GM19025 (cell line): Measurements from ENCODE around the gene NEUROD1.
"Not testable (repeated sequence)": the region's sequence is repeated elsewhere in the genome, so short reads cannot be mapped to it uniquely, and the experiment has no call there.

Experiments used
- ATAC-seq: cut with Tn5 transposase; IDR thresholded peaks from one replicate; pipeline ENCODE4 v1.9.1; 2021; ENCODE audit warnings: mild to moderate bottlenecking, low read depth, moderate library complexity; ENCODE audit not compliant: unreplicated experiment

NEUROD1 gene

GRCh38 chr2:181680055-181680936 is at the start of gene NEUROD1:
Gene NEUROD1 (minus strand): TSS chr2:181680517. CDS start chr2:181678860, 1,657 bp downstream.
- ATAC-seq, result peak; percentile 57

GRCh38 chr2:181725476-181725875 is 45.2 kb upstream of the NEUROD1 start:
- ATAC-seq, result no peak

- ATAC-seq, result no peak
Observed at GRCh38 chr2:181724662-181725061, 44.3 kb upstream of the NEUROD1 start.

GRCh38 chr2:181723731-181724130 is 43.4 kb upstream of the NEUROD1 start:
- ATAC-seq, result no peak

- no peak for ATAC-seq
Observed at GRCh38 chr2:181715033-181715630, 34.8 kb upstream of the NEUROD1 start.

GRCh38 chr2:181711051-181711450 is 30.7 kb upstream of the NEUROD1 start:
- not testable (repeated sequence) for ATAC-seq

GRCh38 chr2:181702519-181702918 is 22.2 kb upstream of the NEUROD1 start:
- not testable (repeated sequence) for ATAC-seq

GRCh38 chr2:181698223-181698622 is 17.9 kb upstream of the NEUROD1 start:
- no peak for ATAC-seq

- no peak for ATAC-seq
Observed at GRCh38 chr2:181697571-181697970, 17.3 kb upstream of the NEUROD1 start.

- no peak for ATAC-seq
Observed at GRCh38 chr2:181697126-181697525, 16.8 kb upstream of the NEUROD1 start.

- ATAC-seq, result no peak
Observed at GRCh38 chr2:181694271-181694670, 14.0 kb upstream of the NEUROD1 start.

GRCh38 chr2:181690860-181691259 is 10.5 kb upstream of the NEUROD1 start:
- no peak for ATAC-seq

- no peak for ATAC-seq
Observed at GRCh38 chr2:181686576-181687185, 6.4 kb upstream of the NEUROD1 start.

- ATAC-seq, result no peak
Observed at GRCh38 chr2:181685150-181685688, 4.9 kb upstream of the NEUROD1 start.

GRCh38 chr2:181684454-181685149 is 4.3 kb upstream of the NEUROD1 start:
- no peak for ATAC-seq

- no peak for ATAC-seq
Observed at GRCh38 chr2:181683518-181684453, 3.5 kb upstream of the NEUROD1 start.

GRCh38 chr2:181682795-181683517 is 2.6 kb upstream of the NEUROD1 start:
- ATAC-seq, result no peak

- no peak for ATAC-seq
Observed at GRCh38 chr2:181682026-181682789, 1.9 kb upstream of the NEUROD1 start.
